Measurements from ENCODE around the gene PRRT1. TPM values are rescaled to one million over a fixed set of nuclear protein-coding genes. Genes with fewer than 3 reads are reported as not detected.
"Not testable (repeated sequence)": the region's sequence is repeated elsewhere in the genome, so short reads cannot be mapped to it uniquely, and the experiment has no call there.

The PRRT1 gene
- total RNA-seq, 2 experiments from 2014 or later: 0.47 to 2.4 TPM

- no peaks in the 10 kb centered on the region for H3K9me3 ChIP-seq (ENCODE audit: low read length)
- CTCF ChIA-PET (ENCODE audit: unreplicated experiment): no interaction called here
- H3K4me1 ChIP-seq (ENCODE audit: insufficient read depth, low read length, poor library complexity, severe bottlenecking): peaks cover 55% of the 10 kb centered on the region
- H4K20me1 ChIP-seq (ENCODE audit: insufficient read depth, low read length): no peaks in the 10 kb centered on the region
- H3K9me2 ChIP-seq (ENCODE audit: insufficient read depth, low read length): no peaks in the 10 kb centered on the region
- intact Hi-C loops (cut with micrococcal nuclease; ENCODE audit: unreplicated experiment): loop anchor here (2.0 kb wide), 2 partner anchors 30 to 76 kb away; partner anchors contain the start of gene NOTCH4
- H3K27ac ChIP-seq (ENCODE audit: low read depth, low read length, poor library complexity, severe bottlenecking): peak overlapping the region; percentile 79
- peak overlapping the region; percentile 86 for H3K4me2 ChIP-seq (ENCODE audit: low read length)
- no TSS peak for BruUV-seq (replicated peaks)
- peak overlapping the region; percentile 79 for H3K4me3 ChIP-seq (ENCODE audit: low read depth, low read length, poor library complexity, severe bottlenecking)
- no peak for DNase-seq (ENCODE audit: low spot score)
- TF ChIP-seq CTCF (conservative IDR thresholded peaks at IDR 0.05; ENCODE audit: low read length) (no peak), EZH2phosphoT487 (IDR thresholded peaks at IDR 0.05; ENCODE audit: borderline replicate concordance, low read depth, low read length) (no peak)
- H3K79me2 ChIP-seq (ENCODE audit: insufficient read depth, low read depth, low read length): peaks cover 23% of the 10 kb centered on the region; the same call in 1 of the 2 replicates
- H2AFZ ChIP-seq (ENCODE audit: low read length): no peak overlapping the region
- POLR2A ChIA-PET: no interaction called here
- no peaks in the 10 kb centered on the region for H3K36me3 ChIP-seq (ENCODE audit: insufficient read depth, low read length)
Measured at GRCh38 chr6:32194388-32194787, 42.6 kb upstream of the PRRT1 start.

GRCh38 chr6:32193096-32193495 is 41.4 kb upstream of the PRRT1 start:
- H3K9me3 ChIP-seq (ENCODE audit: low read length); H4K20me1 ChIP-seq (ENCODE audit: insufficient read depth, low read length); BruUV-seq (replicated peaks); H3K36me3 ChIP-seq (ENCODE audit: insufficient read depth, low read length); DNase-seq (ENCODE audit: low spot score); intact Hi-C loops (cut with micrococcal nuclease; ENCODE audit: unreplicated experiment); H3K9me2 ChIP-seq (ENCODE audit: insufficient read depth, low read length): not testable (repeated sequence)
- peaks cover 66% of the 10 kb centered on the region for H3K4me1 ChIP-seq (ENCODE audit: insufficient read depth, low read length, poor library complexity, severe bottlenecking)
- peak overlapping the region; percentile 86 for H3K4me2 ChIP-seq (ENCODE audit: low read length)
- ChIA-PET POLR2A (interaction anchor here (0.8 to 1.6 kb wide), 7 partner anchors 12 to 527 kb away, joined by 3 to 5 read pairs (median 4); partner anchors contain the start of genes AGPAT1, ATF6B and CSNK2B), CTCF (ENCODE audit: unreplicated experiment) (interaction anchor here (0.6 to 1.2 kb wide), 4 partner anchors 16 to 661 kb away, joined by 3 to 6 read pairs (median 3); partner anchors contain the start of gene FKBPL)
- H3K4me3 ChIP-seq (ENCODE audit: low read depth, low read length, poor library complexity, severe bottlenecking): peak overlapping the region; percentile 92
- peaks cover 31% of the 10 kb centered on the region; the same call in 1 of the 2 replicates for H3K79me2 ChIP-seq (ENCODE audit: insufficient read depth, low read depth, low read length)
- H3K27ac ChIP-seq (ENCODE audit: low read depth, low read length, poor library complexity, severe bottlenecking): peak overlapping the region; percentile 79
- peak overlapping the region; percentile 3; the same call in 1 of the 2 replicates for H2AFZ ChIP-seq (ENCODE audit: low read length)

DNA sequence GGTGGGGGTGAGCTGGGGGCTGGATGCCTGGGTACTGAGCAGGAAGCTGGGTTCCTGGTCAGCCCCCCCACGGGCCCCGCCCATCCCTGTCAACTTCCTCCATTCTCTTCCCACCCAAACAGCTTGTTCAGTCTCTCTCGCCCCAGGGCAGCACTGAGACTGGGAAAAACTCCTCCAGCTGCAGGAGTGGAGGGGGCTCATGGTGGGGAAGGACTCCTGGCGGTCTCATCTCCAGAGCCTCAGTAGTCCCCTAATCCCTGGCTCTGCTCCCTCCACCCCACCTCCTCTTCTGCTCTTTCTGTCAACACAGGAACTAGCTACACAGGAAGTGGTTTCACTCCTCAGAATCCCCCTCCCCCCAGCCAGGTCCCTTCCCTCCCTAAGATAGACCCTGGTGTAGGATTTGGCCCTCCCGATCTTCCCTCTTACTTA is 40.9 kb upstream of the PRRT1 start, which contains the start of gene GPSM3:
Gene GPSM3, minus strand, starts transcription at position 36 of the 432 bp plus-strand sequence. CDS start 130 bp downstream, outside the sequence.
- H4K20me1 ChIP-seq (ENCODE audit: insufficient read depth, low read length): no peaks in the 10 kb centered on the region
- H2AFZ ChIP-seq (ENCODE audit: low read length): peak within 1 kb of the TSS; percentile 3; the same call in 1 of the 2 replicates
- H3K9me3 ChIP-seq (ENCODE audit: low read length): no peaks in the 10 kb centered on the region
- no peak for TF ChIP-seq CTCF (conservative IDR thresholded peaks at IDR 0.05; ENCODE audit: low read length)
- no peak for TF ChIP-seq EZH2phosphoT487 (IDR thresholded peaks at IDR 0.05; ENCODE audit: borderline replicate concordance, low read depth, low read length)
- peaks cover 31% of the 10 kb centered on the region; the same call in 1 of the 2 replicates for H3K79me2 ChIP-seq (ENCODE audit: insufficient read depth, low read depth, low read length)
- peaks cover 66% of the 10 kb centered on the region for H3K4me1 ChIP-seq (ENCODE audit: insufficient read depth, low read length, poor library complexity, severe bottlenecking)
- H3K36me3 ChIP-seq (ENCODE audit: insufficient read depth, low read length): peaks cover 11% of the 10 kb centered on the region
- DNase-seq (ENCODE audit: low spot score): peak; percentile 71
- H3K27ac ChIP-seq (ENCODE audit: low read depth, low read length, poor library complexity, severe bottlenecking): peak within 1 kb of the TSS; percentile 79
- ChIA-PET POLR2A (interaction anchor here (0.7 to 1.6 kb wide), 8 partner anchors 11 to 539 kb away, joined by 3 to 5 read pairs (median 4); partner anchors contain the start of genes AGPAT1, ATF6B and CSNK2B), CTCF (ENCODE audit: unreplicated experiment) (interaction anchor here (0.6 to 1.2 kb wide), 4 partner anchors 16 to 662 kb away, joined by 3 to 6 read pairs (median 3); partner anchors contain the start of gene FKBPL)
- BruUV-seq (replicated peaks): no TSS peak
- no peaks in the 10 kb centered on the region for H3K9me2 ChIP-seq (ENCODE audit: insufficient read depth, low read length)
- peak within 1 kb of the TSS; percentile 86 for H3K4me2 ChIP-seq (ENCODE audit: low read length)
- peak within 1 kb of the TSS; percentile 92 for H3K4me3 ChIP-seq (ENCODE audit: low read depth, low read length, poor library complexity, severe bottlenecking)
- intact Hi-C loops (cut with micrococcal nuclease; ENCODE audit: unreplicated experiment): no loop called here

All from OCI-LY7 (cell line).